ENCODE measurements around the gene SPATC1L.
"Not testable (repeated sequence)": the region's sequence is repeated elsewhere in the genome, so short reads cannot be mapped to it uniquely, and the experiment has no call there.

SPATC1L gene

GRCh38 chr21:46183910-46184624, at the start of gene SPATC1L:
Gene SPATC1L (minus strand): TSS chr21:46184459. CDS start chr21:46182816, 1,643 bp downstream.
- in situ Hi-C loops (cut with MboI; ENCODE audit: low sequenced_read_pairs) = no loop called here

- in situ Hi-C loops (cut with MboI; ENCODE audit: low sequenced_read_pairs) = no loop called here
Observed at GRCh38 chr21:46229923-46230260, 45.6 kb upstream of the SPATC1L start.

- in situ Hi-C loops (cut with MboI; ENCODE audit: low sequenced_read_pairs) = no loop called here
Observed at GRCh38 chr21:46229133-46229922, 45.1 kb upstream of the SPATC1L start.

GRCh38 chr21:46228345-46229051, 44.2 kb upstream of the SPATC1L start, which contains the start of gene LSS:
Gene LSS (minus strand): TSS chr21:46228774. CDS start chr21:46228745, 29 bp downstream.
- in situ Hi-C loops (cut with MboI; ENCODE audit: low sequenced_read_pairs) = no loop called here

- in situ Hi-C loops (cut with MboI; ENCODE audit: low sequenced_read_pairs) = no loop called here
Observed at GRCh38 chr21:46227811-46228344, 43.6 kb upstream of the SPATC1L start.

GRCh38 chr21:46226920-46227599, 42.8 kb upstream of the SPATC1L start:
- in situ Hi-C loops (cut with MboI; ENCODE audit: low sequenced_read_pairs) = no loop called here

GRCh38 chr21:46226146-46226545, 41.9 kb upstream of the SPATC1L start:
- in situ Hi-C loops (cut with MboI; ENCODE audit: low sequenced_read_pairs) = no loop called here

- in situ Hi-C loops (cut with MboI; ENCODE audit: low sequenced_read_pairs) = not testable (repeated sequence)
Observed at GRCh38 chr21:46223661-46224060, 39.4 kb upstream of the SPATC1L start.

- in situ Hi-C loops (cut with MboI; ENCODE audit: low sequenced_read_pairs) = no loop called here
Observed at GRCh38 chr21:46223217-46223616, 39.0 kb upstream of the SPATC1L start.

- in situ Hi-C loops (cut with MboI; ENCODE audit: low sequenced_read_pairs) = no loop called here
Observed at GRCh38 chr21:46222436-46223116, 38.3 kb upstream of the SPATC1L start.

GRCh38 chr21:46221664-46222435, 37.6 kb upstream of the SPATC1L start:
- in situ Hi-C loops (cut with MboI; ENCODE audit: low sequenced_read_pairs) = no loop called here

- in situ Hi-C loops (cut with MboI; ENCODE audit: low sequenced_read_pairs) = no loop called here
Observed at GRCh38 chr21:46220847-46221246, 36.6 kb upstream of the SPATC1L start.

GRCh38 chr21:46220275-46220810, 36.1 kb upstream of the SPATC1L start:
- in situ Hi-C loops (cut with MboI; ENCODE audit: low sequenced_read_pairs) = no loop called here

- in situ Hi-C loops (cut with MboI; ENCODE audit: low sequenced_read_pairs) = no loop called here
Observed at GRCh38 chr21:46219591-46220239, 35.5 kb upstream of the SPATC1L start.

- in situ Hi-C loops (cut with MboI; ENCODE audit: low sequenced_read_pairs) = no loop called here
Observed at GRCh38 chr21:46218906-46219590, 34.8 kb upstream of the SPATC1L start.

- in situ Hi-C loops (cut with MboI; ENCODE audit: low sequenced_read_pairs) = no loop called here
Observed at GRCh38 chr21:46217511-46218196, 33.4 kb upstream of the SPATC1L start.

- in situ Hi-C loops (cut with MboI; ENCODE audit: low sequenced_read_pairs) = no loop called here
Observed at GRCh38 chr21:46216132-46216747, 32.0 kb upstream of the SPATC1L start.

Data from hTERT RPE-1 (cell line).